Activated naive CD4-positive, alpha-beta T cell treated with Interleukin-2 at 50 U/mL for 16 hours (primary cell): Measurements from ENCODE around the gene AK1.
"Not testable (repeated sequence)": the region's sequence is repeated elsewhere in the genome, so short reads cannot be mapped to it uniquely, and the experiment has no call there.

ENCODE experiments used
- DNase-seq: peaks from one replicate; pipeline ENCODE4 v3.0.0-alpha.2; 2020

The AK1 gene

GRCh38 chr9:127881715-127882114, 4.2 kb upstream of the AK1 start:
- not testable (repeated sequence) for DNase-seq

DNA sequence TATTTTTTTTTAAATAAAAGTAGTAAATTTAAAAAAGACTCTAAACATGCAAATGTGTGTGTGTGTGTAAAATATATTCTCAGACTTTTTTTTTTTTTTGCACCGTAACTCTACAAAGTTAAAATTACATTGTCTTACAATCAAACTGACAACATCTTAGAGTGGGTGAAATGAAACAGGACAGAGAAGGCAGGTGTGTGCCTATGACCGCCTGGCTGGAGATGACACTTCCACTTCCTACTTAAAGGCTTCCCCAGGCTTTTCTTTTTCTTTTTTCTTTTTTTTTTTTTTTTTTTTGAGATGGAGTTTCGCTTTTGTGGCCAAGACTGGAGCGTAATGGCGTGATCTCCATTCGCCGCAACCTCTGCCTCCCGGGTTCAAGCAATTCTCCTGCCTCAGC, 2.7 kb upstream of the AK1 start:
- no peak for DNase-seq

GRCh38 chr9:127878652-127879390, 1.3 kb upstream of the AK1 start:
- DNase-seq: no peak

DNA sequence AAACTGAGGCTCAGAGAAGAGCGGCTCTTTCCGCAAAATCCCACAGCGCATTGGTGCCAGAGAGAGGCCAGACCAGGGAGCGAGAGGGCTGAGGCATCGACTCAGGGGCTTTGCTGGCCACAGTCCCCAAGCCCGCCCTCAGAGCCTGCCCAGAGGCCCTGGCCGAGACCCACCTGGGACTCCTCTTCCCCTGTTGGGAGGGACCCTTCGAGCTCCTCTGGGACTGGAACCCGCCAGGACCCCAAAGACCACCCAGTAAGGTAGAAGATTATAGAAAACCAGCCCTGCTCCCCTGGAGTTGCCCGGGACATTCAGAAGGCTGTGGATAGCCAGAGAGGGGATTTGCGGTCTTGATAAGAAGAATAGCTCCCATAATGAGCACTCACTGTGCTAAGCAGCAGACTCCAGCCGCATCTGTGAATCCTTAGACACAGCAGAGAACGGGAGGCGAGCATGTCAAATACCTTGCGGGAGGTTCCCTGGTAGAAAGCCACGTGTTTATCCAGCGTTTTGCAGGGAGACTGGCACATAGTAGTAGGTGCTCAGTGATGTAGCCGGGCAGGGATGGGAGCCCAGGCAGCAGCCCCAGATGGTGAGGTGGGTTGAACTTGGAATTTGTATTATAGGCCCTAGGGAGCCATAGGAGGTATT, 651 bp upstream of the AK1 start:
- no peak for DNase-seq

GRCh38 chr9:127876764-127877562, 512 bp downstream of the AK1 start:
- DNase-seq: no peak

DNA sequence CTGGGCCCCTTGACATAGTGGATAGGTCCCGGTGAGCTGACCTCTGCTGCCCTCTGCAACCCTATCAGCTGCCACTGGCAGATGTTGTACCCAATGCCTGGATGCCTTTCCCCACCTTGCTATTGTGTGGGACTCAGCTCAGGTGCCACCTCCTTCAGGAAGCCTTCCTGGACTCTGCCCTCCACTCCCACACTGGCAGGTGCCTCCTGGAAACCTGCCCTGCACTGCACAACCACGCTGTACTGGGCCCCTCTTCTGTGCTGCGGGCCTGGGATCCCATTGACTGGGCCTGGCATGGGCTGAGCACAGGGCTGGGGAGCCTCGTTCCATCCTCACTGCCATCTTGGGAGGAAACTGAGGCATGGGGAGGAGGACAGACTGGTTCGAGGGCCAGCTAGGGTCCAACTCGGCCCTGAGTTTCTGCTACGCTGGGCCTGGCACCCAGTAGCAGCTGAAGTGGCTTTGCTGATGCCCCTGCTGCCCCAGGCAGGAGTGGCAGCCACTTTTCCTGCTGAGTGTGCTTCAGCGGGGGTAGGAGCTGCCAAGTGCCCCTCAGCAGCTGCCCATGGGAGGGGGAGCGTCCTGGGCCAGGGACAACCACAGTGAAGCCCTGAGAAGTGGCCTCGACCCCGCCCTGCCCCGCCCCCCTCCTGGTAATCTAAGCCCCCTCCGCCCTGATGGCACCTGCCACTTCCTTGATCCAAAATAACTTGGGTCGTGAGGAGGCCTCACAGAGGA, 1.3 kb downstream of the AK1 start:
- DNase-seq: no peak

DNA sequence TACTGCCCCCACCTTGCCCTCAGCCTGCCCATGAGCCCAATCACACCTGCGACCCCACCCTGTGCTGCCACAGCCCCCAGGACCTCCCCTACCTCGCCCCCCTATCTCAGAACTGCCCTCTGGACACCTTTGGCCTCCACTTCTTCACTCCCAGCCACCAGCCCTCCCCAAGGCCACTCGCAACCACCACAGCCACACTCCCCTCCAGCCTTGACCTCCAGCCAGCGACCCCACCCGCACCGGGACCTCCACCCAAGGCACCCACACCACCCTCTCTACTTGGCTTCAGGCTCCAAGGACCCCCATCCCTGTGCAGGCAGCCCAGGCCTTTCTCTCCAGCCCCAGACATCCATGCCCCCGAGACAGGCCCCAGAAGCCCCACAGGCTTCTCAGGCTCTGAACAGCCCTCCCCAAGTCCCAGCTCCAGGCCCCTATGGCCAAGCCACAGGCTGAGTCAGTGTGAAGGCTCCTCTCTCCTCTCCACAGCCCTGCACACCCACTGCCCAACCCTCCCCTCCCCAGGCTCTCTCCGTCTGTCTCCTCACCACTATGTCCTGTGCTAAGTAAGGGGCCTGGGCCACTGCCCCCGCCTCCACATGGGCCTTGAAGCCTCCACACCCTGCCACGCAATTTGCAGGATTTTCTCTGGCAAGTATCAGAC, 2.0 kb downstream of the AK1 start:
- no peak for DNase-seq

DNA sequence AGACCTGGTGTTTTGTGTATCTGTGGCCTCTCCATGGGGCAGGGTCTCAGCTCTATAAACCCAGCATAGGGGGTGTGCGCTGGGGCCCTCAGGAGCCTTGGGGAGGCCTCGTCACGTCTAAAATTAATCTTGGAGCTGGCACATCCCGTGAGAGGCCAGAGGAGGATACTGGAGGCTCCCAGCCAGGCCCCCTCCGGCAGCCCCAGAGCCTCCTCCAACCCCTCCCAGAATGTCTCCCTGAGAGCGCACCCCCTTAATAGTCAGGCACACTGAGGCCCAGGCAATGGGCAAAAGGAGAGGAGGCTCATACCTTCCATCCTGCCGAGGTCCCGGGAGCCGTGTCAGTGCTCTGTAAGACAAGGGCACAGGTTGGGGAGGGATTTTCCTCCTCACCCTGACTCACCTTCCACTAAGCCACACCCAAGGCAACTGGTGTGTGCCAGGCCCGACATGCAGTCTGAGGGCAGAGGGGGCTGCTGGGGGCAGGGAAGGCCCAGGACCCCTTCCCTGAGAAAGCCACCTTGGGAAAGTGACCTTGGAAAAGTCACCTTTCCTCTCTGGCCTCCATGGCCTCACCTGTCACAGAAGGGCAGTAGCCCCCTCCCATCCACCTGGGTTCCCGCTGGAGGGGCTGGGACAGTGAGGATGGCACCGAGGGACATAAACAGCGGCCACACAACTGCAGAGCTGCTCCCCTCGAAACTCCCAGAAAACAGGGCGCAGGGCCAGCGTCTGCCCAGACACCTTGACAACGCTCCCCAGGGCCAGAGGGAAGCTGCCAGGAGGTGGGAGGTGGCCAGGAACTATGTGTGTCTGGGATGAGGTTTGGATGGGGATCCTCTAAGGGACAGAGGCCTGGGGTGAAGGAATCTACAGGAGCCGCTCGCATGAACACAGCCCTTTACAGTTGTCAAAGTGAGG, 2.9 kb downstream of the AK1 start:
- no peak for DNase-seq

GRCh38 chr9:127873886-127874285, 3.6 kb downstream of the AK1 start:
- DNase-seq: no peak

DNA sequence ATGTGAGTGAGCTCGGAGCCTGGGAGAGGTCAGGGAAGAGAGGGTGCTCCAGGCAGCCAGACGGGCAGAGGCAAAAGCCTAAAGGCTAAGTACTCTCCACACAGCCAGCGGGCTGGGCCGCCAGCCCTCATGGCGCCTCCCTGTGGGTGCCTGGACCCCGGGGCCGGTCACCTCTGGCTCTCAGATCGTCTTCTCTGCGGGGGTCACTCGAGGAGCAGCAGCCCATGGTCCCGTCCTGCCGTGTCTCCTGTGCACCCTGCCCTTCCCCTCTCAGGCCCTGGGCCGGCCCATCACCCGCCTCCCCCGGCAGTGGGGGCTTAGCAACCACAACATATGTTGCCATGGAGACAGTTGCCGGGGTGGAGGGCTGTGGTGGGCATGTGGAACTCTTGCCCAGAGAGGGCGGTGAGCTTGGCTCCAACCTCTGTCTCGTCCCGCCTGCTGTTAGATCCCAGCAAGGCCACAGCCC, 4.2 kb downstream of the AK1 start:
- DNase-seq: no peak

- DNase-seq: no peak
These were observed 4.9 kb downstream of the AK1 start for GRCh38 chr9:127872369-127873222.

DNA sequence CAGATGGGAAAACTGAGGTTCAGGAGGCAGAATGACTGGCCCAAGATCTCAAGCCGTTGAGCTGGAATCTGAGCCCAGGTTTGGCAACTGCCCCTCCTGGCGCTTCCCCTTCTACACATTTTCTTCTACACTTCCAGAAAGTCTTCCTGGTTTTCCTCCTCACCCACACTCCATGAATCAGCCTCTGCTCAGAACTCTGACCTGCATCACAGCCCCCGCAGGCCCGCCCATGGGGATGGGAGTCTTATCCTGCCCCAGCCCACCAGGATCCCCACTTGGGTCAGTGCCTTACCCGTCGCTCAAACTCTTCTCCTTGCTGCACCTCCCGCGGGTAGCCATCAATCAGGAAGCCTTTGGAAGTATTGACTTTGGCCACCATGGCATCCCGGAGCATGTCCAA, 5.9 kb downstream of the AK1 start:
- no peak for DNase-seq

DNA sequence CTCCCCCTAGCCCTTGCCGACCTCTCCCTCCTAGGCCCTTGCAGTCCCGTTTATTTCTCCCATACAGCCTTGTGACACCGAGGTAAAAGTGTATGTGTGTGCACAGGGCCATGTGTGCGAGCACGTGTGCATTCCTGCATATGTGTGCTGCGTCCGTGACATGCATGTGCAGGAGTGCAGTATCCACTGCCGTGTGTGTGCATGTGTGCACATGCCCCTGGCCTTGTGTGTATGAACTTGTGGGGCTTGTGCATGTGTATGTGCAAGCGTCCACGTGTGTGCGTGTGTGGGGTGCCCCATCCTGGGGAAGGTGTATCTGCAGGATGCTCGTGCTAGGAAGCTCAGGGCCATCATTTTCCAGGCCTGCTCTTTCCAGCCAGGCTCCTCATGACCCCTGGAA, 6.6 kb downstream of the AK1 start:
- no peak for DNase-seq

GRCh38 chr9:127870153-127870491, 7.4 kb downstream of the AK1 start:
- not testable (repeated sequence) for DNase-seq

- peak; percentile 84 for DNase-seq
These were observed 7.9 kb downstream of the AK1 start for GRCh38 chr9:127869310-127870152.

DNA sequence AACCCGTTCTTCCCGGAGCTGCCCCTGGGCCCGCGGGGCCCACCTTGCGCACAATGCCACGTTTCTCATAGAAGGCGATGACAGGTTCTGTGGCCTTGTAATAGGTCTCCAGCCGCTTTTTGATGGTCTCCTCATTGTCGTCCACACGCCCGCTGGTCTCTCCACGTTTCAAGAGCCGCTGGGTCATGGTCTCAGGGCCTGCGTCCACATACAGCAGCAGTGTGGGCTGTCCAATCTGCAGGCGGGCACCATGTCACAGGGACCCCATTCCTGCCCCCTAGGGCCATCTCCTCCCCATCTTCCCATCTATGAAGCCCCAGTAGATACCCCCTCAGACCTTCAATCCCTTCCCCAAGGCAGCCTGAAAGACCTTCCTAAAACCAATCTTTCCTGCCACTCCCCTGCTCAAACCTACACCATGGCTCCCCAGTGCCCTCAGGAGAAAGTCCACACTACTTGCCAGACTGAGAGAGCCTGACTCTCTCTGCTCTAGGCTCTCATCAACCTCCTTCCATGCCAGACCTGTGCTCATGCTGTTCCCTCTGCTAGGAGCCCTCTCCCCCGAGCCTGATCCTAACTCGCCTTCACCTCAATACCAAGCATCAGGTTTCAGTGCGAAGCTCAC, 9.1 kb downstream of the AK1 start:
- DNase-seq: no peak

- DNase-seq: no peak
These were observed 9.9 kb downstream of the AK1 start for GRCh38 chr9:127867356-127868277.

- DNase-seq: no peak
These were observed 10.9 kb downstream of the AK1 start for GRCh38 chr9:127866535-127866934.
